SK-N-SH (cell line): ENCODE data around the gene PRDM15. TPM values are rescaled to one million over a fixed set of nuclear protein-coding genes. Genes with fewer than 3 reads are reported as not detected.

Experiments used
- CTCF ChIA-PET: fragments of 300-600, 350-600 bp; formaldehyde crosslinking; extraction: SDS; loops from one replicate; lab custom pipeline; 2021; lab: Yijun Ruan, JAX
- POLR2A ChIA-PET: fragments of 350-600 bp; sonication (Branson Sonifier 250); formaldehyde crosslinking; extraction: SDS; loops from one replicate; lab custom pipeline; 2020; ENCODE audit warnings: antibody characterized with exemption, inconsistent platforms; lab: Yijun Ruan, JAX
- DNase-seq: peaks from one replicate; pipeline ENCODE4 v3.0.0; 2012
- H2AFZ ChIP-seq: fragments of 200-600 bp; sonication (generic); 2 replicates; pipeline ENCODE4 v1.8.1; 2016; ENCODE audit warnings: antibody characterized with exemption, mild to moderate bottlenecking, low read depth
- H3F3A ChIP-seq: fragments of 200-600 bp; sonication (generic); replicated peaks from 2 replicates; pipeline ENCODE3; 2016; ENCODE audit warnings: antibody characterized with exemption, mild to moderate bottlenecking; ENCODE audit not compliant: insufficient read depth
- H3K27ac ChIP-seq, 2 experiments: fragments of 200-500 bp in 1 of 2; fragments of 200-600 bp in 1 of 2; sonication (Bioruptor generic) in 1 of 2; sonication (generic), shearing (Covaris generic) in 1 of 2; 2 replicates each; pipeline versions ENCODE4 v1.5.1 to v1.6.1; 2014 to 2016; ENCODE audit warnings: low read depth in 2 of 2, inconsistent platforms in 1 of 2, low read length in 1 of 2, mild to moderate bottlenecking in 1 of 2, mixed read lengths in 1 of 2
- H3K27me3 ChIP-seq: fragments of 200-600 bp; sonication (generic), shearing (Covaris generic); 2 replicates; pipeline ENCODE4 v1.6.1; 2016; ENCODE audit warnings: mixed run types; ENCODE audit not compliant: insufficient read depth
- H3K36me3 ChIP-seq, 2 experiments: fragments of 200-500 bp in 1 of 2; fragments of 200-600 bp in 1 of 2; sonication (Bioruptor generic) in 1 of 2; sonication (generic) in 1 of 2; replicated peaks in 1 of 2; 2 replicates each; pipeline versions ENCODE3 to v1.5.1; 2014 to 2016; ENCODE audit warnings: low read length in 1 of 2, mild to moderate bottlenecking in 1 of 2; ENCODE audit not compliant: insufficient read depth in 2 of 2, control insufficient read depth in 1 of 2
- H3K4me1 ChIP-seq, 2 experiments: fragments of 200-500 bp in 1 of 2; fragments of 200-600 bp in 1 of 2; sonication (Bioruptor generic) in 1 of 2; sonication (generic), shearing (Covaris generic) in 1 of 2; 2 replicates each; pipeline versions ENCODE4 v1.5.1 to v1.6.1; 2014 to 2016; ENCODE audit warnings: low read depth in 1 of 2, low read length in 1 of 2, mixed run types in 1 of 2; ENCODE audit not compliant: insufficient read depth in 2 of 2, control insufficient read depth in 1 of 2
- H3K4me2 ChIP-seq: fragments of 200-600 bp; sonication (generic), shearing (Covaris generic); 2 replicates; pipeline ENCODE4 v1.6.1; 2017; ENCODE audit warnings: mixed run types
- H3K4me3 ChIP-seq, 2 experiments: fragments of 200-500 bp in 1 of 2; fragments of 200-600 bp in 1 of 2; sonication (Bioruptor generic) in 1 of 2; sonication (generic), shearing (Covaris generic) in 1 of 2; 2 replicates each; pipeline versions ENCODE4 v1.5.1 to v1.8.1; 2014 to 2016; ENCODE audit warnings: low read depth in 2 of 2, inconsistent platforms in 1 of 2, low read length in 1 of 2, mild to moderate bottlenecking in 1 of 2, mixed read lengths in 1 of 2, moderate library complexity in 1 of 2
- H3K79me2 ChIP-seq: fragments of 200-600 bp; sonication (generic); 2 replicates; pipeline ENCODE4 v1.8.1; 2017; ENCODE audit warnings: mild to moderate bottlenecking; ENCODE audit not compliant: insufficient read depth
- H3K9ac ChIP-seq: fragments of 200-600 bp; sonication (generic); 2 replicates; pipeline ENCODE4 v1.6.1; 2017; ENCODE audit warnings: mixed run types
- H3K9me2 ChIP-seq: fragments of 200-600 bp; sonication (generic); 2 replicates; pipeline ENCODE4 v1.6.1; 2017; ENCODE audit warnings: mixed run types
- H3K9me3 ChIP-seq: fragments of 200-600 bp; sonication (generic); 2 replicates; pipeline ENCODE4 v1.6.1; 2017; ENCODE audit warnings: mixed run types, mild to moderate bottlenecking, moderate library complexity
- H4K20me1 ChIP-seq: fragments of 200-600 bp; sonication (generic); 2 replicates; pipeline ENCODE4 v1.6.1; 2017; ENCODE audit warnings: mild to moderate bottlenecking, mixed run types; ENCODE audit not compliant: insufficient read depth
- CTCF ChIP-seq: fragments of 200-600 bp; sonication (generic); IDR thresholded peaks from 2 replicates; pipeline ENCODE4 v1.6.1; 2017; ENCODE audit warnings: antibody characterized with exemption, mild to moderate bottlenecking, moderate library complexity
- EP300 ChIP-seq, 2 experiments: IDR thresholded peaks; 2 replicates each; pipeline versions ENCODE4 v1.4.0 to v1.6.1; 2012; ENCODE audit warnings: borderline replicate concordance in 1 of 2, low read depth in 1 of 2, low read length in 1 of 2
- FOSL2 ChIP-seq: IDR thresholded peaks from 2 replicates; pipeline ENCODE4 v1.4.0; 2012; ENCODE audit warnings: low read depth, mild to moderate bottlenecking, moderate library complexity, borderline replicate concordance
- FOXJ3 ChIP-seq: sonication (generic); formaldehyde crosslinking; IDR thresholded peaks from 2 replicates; pipeline ENCODE4 v1.5.1; 2020; ENCODE audit warnings: mild to moderate bottlenecking, missing genetic modification reagents
- GATA2 ChIP-seq: sonication (generic); formaldehyde crosslinking; IDR thresholded peaks from 2 replicates; pipeline ENCODE4 v1.5.0; 2020; ENCODE audit warnings: mild to moderate bottlenecking, missing genetic modification reagents
- IRF3 ChIP-seq: fragments of 150-350 bp; IDR thresholded peaks from 2 replicates; pipeline ENCODE4 v1.6.1; 2016; ENCODE audit warnings: mild to moderate bottlenecking, low read depth, low read length
- JUND ChIP-seq: IDR thresholded peaks from 2 replicates; pipeline ENCODE4 v1.4.0; 2012
- MEF2A ChIP-seq: IDR thresholded peaks from 2 replicates; pipeline ENCODE4 v1.4.0; 2012; ENCODE audit warnings: low read depth, borderline replicate concordance
- MXI1 ChIP-seq: IDR thresholded peaks from 2 replicates; pipeline ENCODE4 v1.6.1; 2012; ENCODE audit warnings: mild to moderate bottlenecking, low read depth, low read length, improper control_type of control experiment
- NRF1 ChIP-seq: IDR thresholded peaks from 2 replicates; pipeline ENCODE4 v1.6.1; 2012; ENCODE audit warnings: low read depth, mild to moderate bottlenecking, low read length
- POLR2AphosphoS5 ChIP-seq: IDR thresholded peaks from 2 replicates; pipeline ENCODE4 v1.6.1; 2012; ENCODE audit warnings: low read depth, low read length
- RCOR1 ChIP-seq: fragments of 150-350 bp; IDR thresholded peaks from 2 replicates; pipeline ENCODE4 v1.6.1; 2017; ENCODE audit warnings: antibody characterized with exemption, low read length
- REST ChIP-seq: IDR thresholded peaks from 2 replicates; pipeline ENCODE4 v1.6.1; 2012; ENCODE audit warnings: mild to moderate bottlenecking, low read depth, low read length, moderate library complexity
- TCF12 ChIP-seq: IDR thresholded peaks from 2 replicates; pipeline ENCODE4 v1.4.0; 2012
- TEAD4 ChIP-seq: IDR thresholded peaks from 2 replicates; pipeline ENCODE4 v1.4.0; 2012; ENCODE audit warnings: mild to moderate bottlenecking, borderline replicate concordance; ENCODE audit not compliant: insufficient read depth
- ZBTB33 ChIP-seq: IDR thresholded peaks from 2 replicates; pipeline ENCODE4 v1.4.0; 2012; ENCODE audit warnings: low read depth, borderline replicate concordance
- WGBS: methylation state at CpG from one replicate; pipeline ENCODE4 v1.1.6; 2017; ENCODE audit warnings: low lambda C conversion rate; 5-methylcytosine and 5-hydroxymethylcytosine counted together
- polyA plus RNA-seq, 3 experiments: library from polyadenylated mRNA; depleted of rRNA; stranded (reverse); fragments of >200 nt; gene quantifications; 2 replicates each; pipeline ENCODE4 v1.2.3, GENCODE V29; 2012

Gene PRDM15
- polyA plus RNA-seq, 1 of the 3 experiments (the other 2 are of a cell fraction) = 7.0 TPM

- DNase-seq = no peak
- Histone ChIP-seq H3K4me3 (no peak overlapping the region), H3K9ac (no peak overlapping the region), H3K4me1 (peaks cover 0 to 12% of the 10 kb centered on the region in 2 experiments; a peak in 2 of 4 replicates), H3K36me3 (peaks cover 0 to 14% of the 10 kb centered on the region in 2 experiments), H3K27me3 (no peaks in the 10 kb centered on the region), H3K9me3 (no peaks in the 10 kb centered on the region), H2AFZ (no peak overlapping the region), H3K27ac (no peak overlapping the region), H3F3A (no peaks in the 10 kb centered on the region), H3K9me2 (no peaks in the 10 kb centered on the region), H3K4me2 (no peak overlapping the region), H3K79me2 (no peaks in the 10 kb centered on the region), H4K20me1 (no peaks in the 10 kb centered on the region)
- ChIA-PET CTCF (interaction anchor here (1.5 kb wide), 1 partner anchor 223 kb away, joined by 5 read pairs; no protein-coding TSS in a partner anchor), POLR2A (no interaction called here)
- 91% methylated on average over 7 of the region's 9 CpGs for WGBS
- TF ChIP-seq TCF12 = no peak
- no peak for TF ChIP-seq REST
- no peak for TF ChIP-seq GATA2
- no peak for TF ChIP-seq CTCF
These were observed 15.4 kb upstream of the PRDM15 start for GRCh38 chr21:41894511-41894910.

- Histone ChIP-seq H4K20me1 (no peaks in the 10 kb centered on the region), H3K4me1 (peaks cover 0 to 12% of the 10 kb centered on the region in 2 experiments; a peak in 2 of 4 replicates), H2AFZ (no peak overlapping the region), H3F3A (no peaks in the 10 kb centered on the region), H3K79me2 (no peaks in the 10 kb centered on the region), H3K4me2 (no peak overlapping the region), H3K9me3 (no peaks in the 10 kb centered on the region), H3K27me3 (no peaks in the 10 kb centered on the region), H3K9me2 (no peaks in the 10 kb centered on the region)
- no peak for DNase-seq
- TF ChIP-seq ZBTB33 (no peak), MEF2A (no peak), FOXJ3 (CRISPR knock-in tag) (no peak), NRF1 (no peak), TEAD4 (no peak), IRF3 (no peak), RCOR1 (no peak), MXI1 (no peak), CTCF (no peak), JUND (no peak), FOSL2 (no peak), EP300 (IDR thresholded peaks at IDR 0.05; ENCODE audit: borderline replicate concordance in 1 of 2, low read depth in 1 of 2, low read length in 1 of 2) (no peak), POLR2AphosphoS5 (no peak)
- TF ChIP-seq, all 33 proteins: peak for 0
- 96% methylated on average over 16 of the region's 16 CpGs for WGBS
- no peak overlapping the region for H3K9ac ChIP-seq
- H3K36me3 ChIP-seq = peaks cover 5 to 18% of the 10 kb centered on the region in 2 experiments
- ChIA-PET CTCF (no interaction called here), POLR2A (no interaction called here)
- H3K27ac ChIP-seq = no peak overlapping the region
- no peak overlapping the region for H3K4me3 ChIP-seq
These were observed 13.6 kb upstream of the PRDM15 start for GRCh38 chr21:41892726-41893125.
